C4-2B (cell line): ENCODE results near the gene PAQR9.

Source experiments
- ZFX ChIP-seq: fragments of 450-650 bp; IDR thresholded peaks from 2 replicates; pipeline ENCODE4 v1.6.1; 2017
- TF ChIP-seq, protein P1 (sequence below): fragments of 450-650 bp; conservative IDR thresholded peaks from 2 replicates; pipeline ENCODE4 v1.5.1; 2017; ENCODE audit warnings: mild to moderate bottlenecking

- TF ChIP-seq, protein P1, sequence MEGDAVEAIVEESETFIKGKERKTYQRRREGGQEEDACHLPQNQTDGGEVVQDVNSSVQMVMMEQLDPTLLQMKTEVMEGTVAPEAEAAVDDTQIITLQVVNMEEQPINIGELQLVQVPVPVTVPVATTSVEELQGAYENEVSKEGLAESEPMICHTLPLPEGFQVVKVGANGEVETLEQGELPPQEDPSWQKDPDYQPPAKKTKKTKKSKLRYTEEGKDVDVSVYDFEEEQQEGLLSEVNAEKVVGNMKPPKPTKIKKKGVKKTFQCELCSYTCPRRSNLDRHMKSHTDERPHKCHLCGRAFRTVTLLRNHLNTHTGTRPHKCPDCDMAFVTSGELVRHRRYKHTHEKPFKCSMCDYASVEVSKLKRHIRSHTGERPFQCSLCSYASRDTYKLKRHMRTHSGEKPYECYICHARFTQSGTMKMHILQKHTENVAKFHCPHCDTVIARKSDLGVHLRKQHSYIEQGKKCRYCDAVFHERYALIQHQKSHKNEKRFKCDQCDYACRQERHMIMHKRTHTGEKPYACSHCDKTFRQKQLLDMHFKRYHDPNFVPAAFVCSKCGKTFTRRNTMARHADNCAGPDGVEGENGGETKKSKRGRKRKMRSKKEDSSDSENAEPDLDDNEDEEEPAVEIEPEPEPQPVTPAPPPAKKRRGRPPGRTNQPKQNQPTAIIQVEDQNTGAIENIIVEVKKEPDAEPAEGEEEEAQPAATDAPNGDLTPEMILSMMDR: no peak
- no peak for TF ChIP-seq ZFX
Observed at GRCh38 chr3:142984255-142984654, 20.8 kb upstream of the PAQR9 start.
